ENCODE results near the gene COL5A2. TPM values are rescaled to one million over a fixed set of nuclear protein-coding genes. Genes with fewer than 3 reads are reported as not detected.
A peak's percentile ranks its signal among the peaks of the same experiment; 100 is the strongest.

Gene COL5A2
- total and polyA plus RNA-seq, 2 donors (not counting 3 experiments of a cell fraction or from before 2014, with no cell fraction given): 47.4 to 123 TPM

GRCh38 chr2:189134485-189134884 lies 45.1 kb downstream of the COL5A2 start:
- DNase-seq (ENCODE audit: low read depth, low spot score) (peak; percentile 39), FAIRE-seq (no peak)
- no peaks in the 10 kb centered on the region for H3K36me3 ChIP-seq (ENCODE audit: control insufficient read depth in 2 of 2, extremely low read depth in 1 of 2, insufficient read depth in 2 of 2, low read length in 2 of 2)
- H3K4me3 ChIP-seq (replicated peaks in 1 of 3; ENCODE audit: insufficient read depth in 1 of 3, low read depth in 1 of 3, low read length in 3 of 3): no peak overlapping the region
- no peaks in the 10 kb centered on the region for H3K4me1 ChIP-seq (ENCODE audit: control insufficient read depth, extremely low read depth, insufficient read depth, low read length)
- no peak overlapping the region for H3K4me2 ChIP-seq (ENCODE audit: insufficient read depth, low read length)
- H3K79me2 ChIP-seq (ENCODE audit: control insufficient read depth, insufficient read depth, low read length): peaks cover 8% of the 10 kb centered on the region
- dilution Hi-C loops (cut with MboI; ENCODE audit: extremely low pct_ligation_motif_present, low sequenced_read_pairs) (no loop called here), intact Hi-C loops (cut with micrococcal nuclease) (no loop called here)
- no peak overlapping the region for H3K9ac ChIP-seq (replicated peaks; ENCODE audit: extremely low read depth, insufficient read depth, low read length)
- no peaks in the 10 kb centered on the region for H3K9me1 ChIP-seq (replicated peaks; ENCODE audit: control insufficient read depth, extremely low read depth, insufficient read depth, low read length)
- no peaks in the 10 kb centered on the region for H4K20me1 ChIP-seq (replicated peaks; ENCODE audit: control insufficient read depth, extremely low read depth, insufficient read depth, low read length)
- CTCF ChIA-PET: interaction anchor here (0.8 to 1.6 kb wide), 6 partner anchors 8 to 153 kb away, joined by 3 to 5 read pairs (median 4); no protein-coding TSS in a partner anchor
- no peaks in the 10 kb centered on the region for H3K27me3 ChIP-seq (ENCODE audit: control insufficient read depth in 2 of 2, insufficient read depth in 2 of 2, low read length in 2 of 2)
- H3K27ac ChIP-seq (ENCODE audit: insufficient read depth, low read depth, low read length): no peak overlapping the region
- TF ChIP-seq GATA2 (IDR thresholded peaks at IDR 0.05; ENCODE audit: insufficient read depth, insufficient read length, low read depth, low read length) (no peak), MAX (IDR thresholded peaks at IDR 0.05; ENCODE audit: insufficient read depth, insufficient read length) (no peak), MYC (IDR thresholded peaks at IDR 0.05; ENCODE audit: low read depth, low read length) (no peak), POLR2AphosphoS5 (IDR thresholded peaks at IDR 0.05; ENCODE audit: insufficient read depth, low read depth, low read length) (no peak), EZH2 (IDR thresholded peaks at IDR 0.05; ENCODE audit: borderline replicate concordance, low read depth, low read length, severe bottlenecking) (no peak), FOS (IDR thresholded peaks at IDR 0.05; ENCODE audit: borderline replicate concordance, insufficient read depth, low read length) (no peak), POLR2A (IDR thresholded peaks at IDR 0.05; ENCODE audit: low read depth, low read length) (no peak)
- POLR2A ChIA-PET: no interaction called here
- no peak overlapping the region for H2AFZ ChIP-seq (ENCODE audit: low read depth, low read length)
- no TSS peak for BruUV-seq (replicated peaks)
- no peaks in the 10 kb centered on the region for H3K9me3 ChIP-seq (replicated peaks; ENCODE audit: control insufficient read depth, insufficient read depth, low read length)

- DNase-seq (ENCODE audit: low read depth, low spot score) (no peak), FAIRE-seq (no peak)
- Histone ChIP-seq H3K4me3 (replicated peaks in 1 of 3; ENCODE audit: insufficient read depth in 1 of 3, low read depth in 1 of 3, low read length in 3 of 3) (no peak overlapping the region), H4K20me1 (replicated peaks; ENCODE audit: control insufficient read depth, extremely low read depth, insufficient read depth, low read length) (no peaks in the 10 kb centered on the region), H3K9ac (replicated peaks; ENCODE audit: extremely low read depth, insufficient read depth, low read length) (no peak overlapping the region), H3K79me2 (ENCODE audit: control insufficient read depth, insufficient read depth, low read length) (peaks cover 4% of the 10 kb centered on the region), H3K9me3 (replicated peaks; ENCODE audit: control insufficient read depth, insufficient read depth, low read length) (no peaks in the 10 kb centered on the region), H3K9me1 (replicated peaks; ENCODE audit: control insufficient read depth, extremely low read depth, insufficient read depth, low read length) (no peaks in the 10 kb centered on the region), H3K27ac (ENCODE audit: insufficient read depth, low read depth, low read length) (no peak overlapping the region), H3K4me1 (ENCODE audit: control insufficient read depth, extremely low read depth, insufficient read depth, low read length) (no peaks in the 10 kb centered on the region), H3K36me3 (ENCODE audit: control insufficient read depth in 2 of 2, extremely low read depth in 1 of 2, insufficient read depth in 2 of 2, low read length in 2 of 2) (no peaks in the 10 kb centered on the region), H3K4me2 (ENCODE audit: insufficient read depth, low read length) (no peak overlapping the region), H3K27me3 (ENCODE audit: control insufficient read depth in 2 of 2, insufficient read depth in 2 of 2, low read length in 2 of 2) (no peaks in the 10 kb centered on the region), H2AFZ (ENCODE audit: low read depth, low read length) (no peak overlapping the region)
- dilution Hi-C loops (cut with MboI; ENCODE audit: extremely low pct_ligation_motif_present, low sequenced_read_pairs) (no loop called here), intact Hi-C loops (cut with micrococcal nuclease) (no loop called here)
- ChIA-PET POLR2A (no interaction called here), CTCF (interaction anchor here (1.4 kb wide), 1 partner anchor 46 kb away, joined by 4 read pairs; no protein-coding TSS in a partner anchor)
- TF ChIP-seq MYC (IDR thresholded peaks at IDR 0.05; ENCODE audit: low read depth, low read length): no peak
- no TSS peak for BruUV-seq (replicated peaks)
These were observed 47.6 kb downstream of the COL5A2 start for GRCh38 chr2:189131991-189132390.

Measured in endothelial cell of umbilical vein (primary cell).